GM21528 (cell line): ENCODE measurements around the gene PERCC1.
"Not testable (repeated sequence)": the region's sequence is repeated elsewhere in the genome, so short reads cannot be mapped to it uniquely, and the experiment has no call there.

Experiments
- ATAC-seq: cut with Tn5 transposase; IDR thresholded peaks from one replicate; pipeline ENCODE4 v1.9.1; 2021; ENCODE audit warnings: mild to moderate bottlenecking, moderate library complexity; ENCODE audit not compliant: unreplicated experiment, low FRiP score

The PERCC1 gene

DNA sequence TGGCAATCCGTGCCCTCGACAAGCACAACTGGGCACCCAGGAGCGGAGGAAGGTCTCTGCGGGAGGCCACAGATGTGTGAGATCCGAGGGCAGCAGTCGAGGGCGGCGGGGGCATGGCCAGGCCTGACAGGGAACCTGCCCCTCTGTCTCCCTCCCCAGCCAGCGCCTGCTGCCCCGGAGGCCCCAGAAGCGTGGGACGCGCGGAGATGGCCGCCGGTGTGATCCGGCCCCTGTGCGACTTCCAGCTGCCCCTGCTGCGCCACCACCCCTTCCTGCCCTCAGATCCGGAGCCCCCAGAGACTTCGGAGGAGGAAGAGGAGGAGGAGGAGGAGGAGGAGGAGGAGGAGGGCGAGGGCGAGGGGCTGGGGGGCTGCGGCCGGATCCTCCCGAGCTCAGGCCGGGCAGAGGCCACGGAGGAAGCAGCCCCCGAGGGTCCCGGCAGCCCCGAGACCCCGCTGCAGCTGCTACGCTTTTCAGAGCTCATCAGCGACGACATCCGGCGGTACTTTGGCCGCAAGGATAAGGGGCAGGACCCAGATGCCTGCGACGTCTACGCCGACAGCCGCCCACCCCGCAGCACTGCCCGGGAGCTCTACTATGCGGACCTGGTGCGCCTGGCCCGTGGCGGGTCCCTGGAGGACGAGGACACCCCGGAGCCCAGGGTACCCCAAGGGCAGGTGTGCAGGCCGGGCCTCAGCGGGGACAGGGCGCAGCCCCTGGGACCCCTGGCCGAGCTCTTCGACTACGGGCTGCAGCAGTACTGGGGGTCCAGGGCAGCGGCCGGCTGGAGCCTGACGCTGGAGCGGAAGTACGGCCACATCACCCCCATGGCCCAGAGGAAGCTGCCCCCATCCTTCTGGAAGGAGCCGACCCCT lies 1.7 kb downstream of the PERCC1 start:
- no peak for ATAC-seq

DNA sequence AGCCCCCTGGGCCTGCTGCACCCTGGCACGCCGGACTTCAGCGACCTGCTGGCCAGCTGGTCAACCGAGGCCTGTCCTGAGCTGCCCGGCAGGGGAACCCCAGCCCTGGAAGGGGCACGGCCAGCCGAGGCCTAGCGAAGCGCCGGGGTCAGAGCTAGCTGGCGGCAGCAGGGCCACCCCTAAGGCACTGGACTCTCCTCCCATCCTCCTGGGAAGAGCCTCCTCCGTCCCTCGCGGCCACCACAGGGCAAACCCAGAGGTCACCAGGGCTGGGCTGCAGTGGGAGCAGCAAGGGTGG lies 2.3 kb downstream of the PERCC1 start:
- ATAC-seq: no peak

- no peak for ATAC-seq
Observed at GRCh38 chr16:1433756-1434155, 2.9 kb downstream of the PERCC1 start.

GRCh38 chr16:1434644-1435592 lies 4.0 kb downstream of the PERCC1 start:
- ATAC-seq: no peak

DNA sequence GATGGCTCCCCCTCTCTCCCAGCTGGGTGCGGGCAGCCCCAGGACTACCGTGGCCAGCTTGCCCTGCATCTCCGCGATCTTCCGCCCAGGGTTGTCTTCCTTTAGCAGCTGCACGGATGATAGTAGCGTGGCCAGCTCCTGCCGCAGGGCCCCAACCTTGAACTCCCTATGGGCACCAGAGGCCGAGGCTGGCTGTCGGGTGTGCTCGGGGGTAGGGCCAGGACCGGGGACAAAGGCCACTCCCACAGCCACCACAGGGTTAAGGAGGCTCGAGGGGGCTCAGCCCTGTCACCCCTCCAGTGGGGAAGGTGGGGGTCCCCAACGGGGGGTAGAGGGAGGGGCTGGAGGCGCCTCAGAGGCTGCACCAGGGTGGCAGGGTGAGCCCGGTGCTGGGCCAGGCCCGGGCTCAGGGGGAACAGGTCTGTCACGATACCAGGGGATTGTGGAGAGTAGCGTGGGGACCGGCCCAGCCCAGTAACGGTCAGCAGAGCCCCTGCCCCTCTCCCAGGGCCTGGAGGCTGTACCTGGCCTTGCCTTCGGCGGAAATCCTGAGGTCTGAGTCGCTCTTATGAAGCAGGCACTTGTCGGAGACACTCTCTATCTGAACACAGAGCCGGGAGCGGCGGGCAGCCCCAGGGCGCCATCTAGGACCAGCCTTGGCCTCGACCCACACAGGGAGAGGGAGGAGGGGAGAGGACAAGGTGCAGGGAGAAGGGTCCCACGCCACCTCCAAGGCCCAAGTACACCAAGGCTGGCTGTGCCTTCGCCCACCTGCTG lies 5.2 kb downstream of the PERCC1 start:
- ATAC-seq: no peak

- ATAC-seq: no peak
Observed at GRCh38 chr16:1436731-1437355, 6.0 kb downstream of the PERCC1 start.

GRCh38 chr16:1437606-1438005 lies 6.7 kb downstream of the PERCC1 start:
- no peak for ATAC-seq

DNA sequence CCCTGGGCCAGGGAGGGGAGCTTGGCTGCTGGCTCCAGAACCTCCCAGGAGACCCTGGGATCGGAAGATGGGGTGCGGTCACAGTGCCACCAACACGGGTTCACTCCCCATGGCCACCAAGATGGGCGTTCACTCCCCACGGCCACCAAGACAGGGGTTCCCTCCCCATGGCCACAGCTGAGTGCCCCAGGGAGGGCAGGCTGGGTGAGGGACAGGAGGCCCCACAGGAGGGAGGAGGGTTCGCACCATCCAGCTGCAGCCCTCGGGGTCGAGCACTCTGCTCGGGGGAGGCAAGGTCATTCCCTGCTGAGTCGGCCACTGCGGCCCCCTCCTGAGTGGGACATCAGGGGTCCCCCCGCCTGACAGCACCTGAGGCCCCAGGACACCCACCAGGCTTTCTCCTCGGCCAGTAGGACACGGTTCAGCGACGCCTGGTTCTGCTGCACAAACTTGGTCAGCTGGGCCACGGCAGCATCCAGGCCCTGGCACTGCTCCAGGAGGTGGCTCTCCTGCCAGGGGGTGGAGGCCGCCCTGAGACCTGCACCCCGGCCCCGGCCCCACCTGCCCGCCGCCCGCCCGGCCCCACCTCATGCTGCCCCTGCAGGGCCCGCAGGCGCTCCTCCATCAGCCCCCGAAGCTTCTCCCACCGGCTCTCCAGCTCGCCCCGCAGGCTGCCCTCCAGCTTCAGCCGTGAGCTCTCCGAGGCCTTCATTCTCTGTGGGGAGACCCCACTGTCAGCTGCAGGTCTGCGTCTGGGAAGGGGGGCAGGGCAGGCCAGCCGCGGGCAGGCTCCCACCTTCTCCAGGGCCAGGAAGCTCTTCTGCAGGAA lies 7.6 kb downstream of the PERCC1 start:
- no peak for ATAC-seq

GRCh38 chr16:1439058-1439698 lies 8.3 kb downstream of the PERCC1 start:
- no peak for ATAC-seq

- not testable (repeated sequence) for ATAC-seq
Observed at GRCh38 chr16:1439699-1440074, 8.8 kb downstream of the PERCC1 start.

DNA sequence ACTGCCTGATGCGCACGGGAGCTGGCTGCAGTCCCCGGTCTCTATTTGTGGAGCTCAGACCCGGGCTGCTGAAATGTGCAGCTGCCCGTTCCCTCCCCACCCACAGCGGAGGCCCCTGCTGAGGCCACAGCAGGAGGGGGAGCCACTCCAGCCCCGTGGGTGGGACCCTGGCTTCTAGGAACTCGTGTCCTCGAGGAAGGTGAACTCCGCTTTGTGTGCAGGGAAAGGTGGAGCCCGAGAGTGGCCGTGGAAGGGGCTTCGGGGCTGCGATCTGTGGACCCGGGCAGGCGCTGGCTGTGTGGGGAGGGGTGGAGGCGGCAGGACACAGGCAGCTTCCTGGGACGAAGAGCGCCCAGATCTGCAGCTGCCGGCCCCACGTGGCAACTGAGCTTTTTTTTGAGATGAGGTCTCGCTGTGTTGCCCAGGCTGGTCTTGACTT lies 10.5 kb downstream of the PERCC1 start:
- no peak for ATAC-seq

GRCh38 chr16:1442697-1443096 lies 11.8 kb downstream of the PERCC1 start:
- no peak for ATAC-seq

- no peak for ATAC-seq
Observed at GRCh38 chr16:1443403-1443973, 12.6 kb downstream of the PERCC1 start.

GRCh38 chr16:1443980-1444729 lies 13.3 kb downstream of the PERCC1 start, which contains the start of gene CCDC154:
Gene CCDC154 (minus strand): TSS chr16:1444556. CDS start chr16:1444322, 234 bp downstream.
- no peak for ATAC-seq

DNA sequence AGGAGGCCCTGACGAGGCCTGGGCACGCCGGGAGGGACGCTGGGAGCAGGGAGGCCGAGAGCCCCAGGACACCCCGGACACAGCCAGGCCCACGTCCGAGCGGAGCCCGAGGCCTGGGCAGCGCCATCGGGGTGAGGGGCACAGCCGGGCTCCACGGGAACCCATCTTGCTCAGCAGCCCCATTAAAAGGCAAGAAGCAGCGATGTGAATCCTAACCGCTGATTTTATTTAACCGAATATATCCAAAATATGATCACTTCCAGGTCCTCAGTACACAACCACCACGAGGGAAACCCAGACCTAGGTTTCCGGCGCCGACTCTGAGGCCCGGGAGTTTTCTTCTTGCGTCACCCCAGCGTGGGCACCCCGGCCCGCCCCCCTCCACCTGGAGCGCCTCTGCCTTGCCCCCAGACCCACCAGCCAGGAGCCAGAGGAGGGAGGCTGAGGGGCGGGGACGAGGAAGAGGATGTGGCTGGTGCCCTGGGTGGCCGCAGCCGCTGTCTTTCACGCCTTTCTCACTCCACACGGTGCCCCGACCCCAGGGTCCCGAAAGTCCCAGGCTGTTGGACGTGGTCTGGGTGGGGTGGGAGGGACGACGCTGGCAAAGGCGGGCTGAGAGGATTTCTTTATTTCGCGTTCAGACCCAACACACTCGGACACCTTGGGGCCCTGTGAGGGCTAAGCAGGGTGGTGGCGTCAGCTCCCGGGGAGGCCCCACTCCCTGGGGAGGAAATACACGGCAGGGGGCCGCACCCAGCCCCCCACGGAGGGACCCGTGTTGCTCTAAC lies 14.0 kb downstream of the PERCC1 start:
- no peak for ATAC-seq

- no peak for ATAC-seq
Observed at GRCh38 chr16:1445518-1446203, 14.8 kb downstream of the PERCC1 start.
